Stimulated activated CD4-positive, alpha-beta T cell treated with anti-CD3 and anti-CD28 coated beads, Interleukin-1b, Interleukin-23, amount 100 ng/mL, for 1 hour (primary cell): ENCODE measurements around the gene SERPINE2.
"Not testable (repeated sequence)": the region's sequence is repeated elsewhere in the genome, so short reads cannot be mapped to it uniquely, and the experiment has no call there.

Source experiments
- DNase-seq, 2 donors: peaks; one replicate each; pipeline ENCODE4 v3.0.0-alpha.2; 2020; ENCODE audit warnings: low read depth in 2 of 2

SERPINE2 gene

DNA sequence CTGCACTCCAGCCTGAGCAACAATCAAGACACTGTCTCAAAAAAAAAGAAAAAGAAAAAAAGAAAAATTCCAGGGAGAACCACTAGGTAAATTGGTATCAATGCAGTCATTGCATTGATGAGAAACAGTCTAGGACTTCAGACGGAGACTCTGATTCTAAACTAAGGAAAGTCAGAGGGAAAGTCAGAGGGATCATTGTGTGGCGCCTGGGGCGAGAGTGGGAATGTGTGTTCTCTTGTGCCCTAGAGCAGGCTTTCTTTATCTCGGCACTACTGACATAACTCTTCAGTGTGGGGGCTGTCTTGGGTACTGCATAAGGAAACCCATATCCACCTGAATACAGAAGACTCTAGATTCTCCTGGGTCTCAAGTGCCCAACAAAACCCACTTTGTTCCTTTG is 24.8 kb downstream of the SERPINE2 start:
- no peak for DNase-seq

DNA sequence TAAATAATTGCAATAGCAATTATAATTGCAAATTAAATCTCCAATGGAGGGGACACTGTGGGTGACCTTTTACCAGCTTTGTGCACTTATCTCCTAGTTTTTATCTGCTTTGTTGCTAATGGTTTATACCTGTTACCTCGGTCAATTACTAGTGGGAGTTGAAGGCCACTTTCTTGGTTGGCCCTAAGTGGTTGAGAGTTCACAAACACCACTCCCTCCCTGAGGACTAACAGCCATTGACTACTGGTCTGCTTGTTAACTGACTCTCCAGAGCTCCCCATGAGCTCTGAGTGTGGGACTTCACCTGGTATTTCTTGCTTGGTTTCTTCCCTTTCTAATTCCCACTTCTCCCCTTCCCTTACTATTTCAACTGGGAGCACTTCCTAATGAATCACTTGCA is 27.2 kb downstream of the SERPINE2 start:
- DNase-seq, result no peak

GRCh38 chr2:224009605-224010315 is 29.3 kb downstream of the SERPINE2 start:
- no peak for DNase-seq

DNA sequence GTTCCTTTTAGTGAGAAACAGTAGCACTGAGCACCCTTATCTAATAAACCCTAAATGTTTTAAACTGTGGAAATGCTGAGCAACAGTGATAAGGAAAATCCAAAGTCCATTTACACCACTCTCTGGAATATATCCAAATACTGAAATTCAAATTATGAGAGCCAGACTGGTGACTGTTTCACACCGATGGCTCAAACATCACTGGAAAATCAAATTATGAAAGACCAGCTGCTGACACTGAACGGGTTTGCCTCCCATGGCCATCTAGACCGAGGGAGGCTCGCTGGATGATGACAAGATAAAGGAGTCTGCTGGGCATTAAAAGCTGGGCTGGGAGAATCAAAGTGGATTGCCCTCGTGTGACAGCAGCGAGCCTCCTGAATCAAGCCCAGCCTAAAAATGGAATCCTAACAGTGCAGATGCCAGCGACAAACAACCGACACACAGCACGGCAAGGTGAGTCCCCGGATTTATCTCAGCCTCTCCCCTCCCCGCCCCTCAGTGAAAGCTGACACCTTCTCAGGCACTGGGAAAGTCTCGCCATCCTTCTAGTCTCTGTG is 30.3 kb downstream of the SERPINE2 start:
- no peak for DNase-seq

- DNase-seq, result no peak
Measured at GRCh38 chr2:224004105-224004695, 34.9 kb downstream of the SERPINE2 start.

- DNase-seq, result not testable (repeated sequence)
Measured at GRCh38 chr2:224000662-224001061, 38.4 kb downstream of the SERPINE2 start.

- DNase-seq, result no peak
Measured at GRCh38 chr2:223999862-224000261, 39.2 kb downstream of the SERPINE2 start.

DNA sequence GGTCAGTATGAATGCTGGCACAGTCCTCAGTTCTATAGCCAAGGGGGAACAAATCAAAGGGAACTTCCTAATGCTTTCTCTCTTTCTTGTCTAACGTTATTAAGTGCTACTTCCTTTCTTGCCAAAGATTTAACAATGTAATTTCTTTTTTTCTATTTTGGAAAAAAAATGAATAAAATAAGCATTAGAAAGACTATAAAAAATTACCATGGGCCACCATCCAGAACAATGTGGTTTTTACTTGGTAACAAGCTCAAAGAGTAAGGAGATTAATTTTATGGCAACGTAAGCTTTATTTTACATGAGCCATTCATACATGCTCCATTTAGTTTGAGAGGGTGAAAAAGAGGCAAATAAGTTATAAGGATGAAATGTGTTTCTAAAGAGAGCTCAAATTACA is 40.1 kb downstream of the SERPINE2 start:
- no peak for DNase-seq

DNA sequence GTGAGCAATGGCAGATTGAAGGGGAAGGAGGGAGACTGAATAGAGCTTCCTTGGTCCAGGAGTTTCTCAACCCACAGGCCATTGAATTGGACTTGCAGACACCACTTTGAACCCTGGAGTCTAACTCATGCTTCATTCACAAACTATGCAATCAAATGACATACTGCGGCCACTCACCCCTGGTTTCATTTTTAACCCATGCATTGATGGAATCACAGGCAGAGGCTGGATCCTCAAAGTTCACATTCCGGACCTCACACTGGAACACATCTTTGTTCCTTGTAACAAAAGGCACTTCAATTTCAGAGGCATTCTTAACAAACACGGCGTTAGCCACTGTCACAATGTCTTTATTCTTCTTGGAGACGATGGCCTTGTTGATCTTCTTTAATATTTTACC is 41.1 kb downstream of the SERPINE2 start:
- DNase-seq, result no peak

DNA sequence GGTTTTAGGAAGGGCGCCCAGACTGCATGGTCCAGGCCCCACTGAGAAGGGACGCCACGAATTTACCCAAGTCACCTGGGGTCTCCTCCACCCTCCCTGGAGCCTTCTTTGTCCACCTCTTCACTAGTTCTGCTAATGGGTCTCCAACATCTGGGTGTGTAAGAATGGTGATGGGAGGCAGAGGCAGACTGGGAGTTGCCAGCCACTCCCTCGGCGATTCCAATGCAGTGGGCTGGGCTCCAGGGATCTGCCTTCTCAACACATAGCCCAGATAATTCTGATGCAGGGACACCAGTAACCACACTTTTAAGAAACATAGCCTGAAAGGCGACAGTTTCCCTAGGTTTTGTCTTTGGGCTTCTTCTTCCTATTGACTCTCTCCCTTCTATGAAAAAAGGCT is 42.7 kb downstream of the SERPINE2 start:
- DNase-seq, result no peak

DNA sequence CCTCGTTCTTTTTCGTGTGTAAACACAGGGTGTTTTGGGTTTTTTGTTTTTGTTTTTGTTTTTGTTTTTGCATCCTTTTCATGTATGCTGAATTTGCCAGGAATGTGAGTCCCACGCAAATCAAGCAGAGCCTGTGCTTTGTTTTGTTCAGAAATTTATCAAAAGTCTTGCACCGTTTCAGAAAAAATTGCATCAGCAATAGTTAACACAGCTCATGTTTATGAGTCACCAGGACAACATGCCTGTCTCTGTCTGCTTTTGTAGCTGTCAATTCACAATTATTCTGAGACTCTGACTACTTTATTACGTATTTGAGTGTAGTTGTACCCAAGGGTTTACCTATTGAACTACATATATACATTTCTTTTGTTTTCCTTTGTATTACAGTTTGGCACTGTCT is 43.5 kb downstream of the SERPINE2 start:
- DNase-seq, result no peak

- no peak for DNase-seq
Measured at GRCh38 chr2:223994562-223995162, 44.4 kb downstream of the SERPINE2 start.

- DNase-seq, result peak; percentile 13 to 39
Measured at GRCh38 chr2:223993634-223994232, 45.4 kb downstream of the SERPINE2 start.

DNA sequence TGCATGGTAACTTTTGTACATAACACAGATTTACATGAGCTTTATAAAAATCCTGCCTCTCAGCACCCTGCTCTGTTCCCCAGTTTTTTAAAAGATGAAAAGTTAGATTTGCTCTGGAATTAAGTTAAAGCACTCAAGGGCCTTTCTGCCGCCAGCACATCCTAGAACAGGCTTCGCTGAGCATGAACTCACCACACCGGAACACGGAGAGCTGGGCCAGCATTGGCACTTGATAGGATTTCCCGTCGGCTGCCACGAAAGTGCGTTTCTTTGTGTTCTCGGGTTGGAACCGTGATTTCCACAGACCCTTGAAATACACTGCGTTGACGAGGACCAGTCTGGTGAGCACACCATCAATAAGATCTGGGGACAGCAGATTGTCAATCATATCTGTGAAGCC is 47.5 kb downstream of the SERPINE2 start:
- DNase-seq, result no peak

- DNase-seq, result no peak
Measured at GRCh38 chr2:223989856-223990232, 49.2 kb downstream of the SERPINE2 start.

- DNase-seq, result no peak
Measured at GRCh38 chr2:223989206-223989855, 49.8 kb downstream of the SERPINE2 start.

DNA sequence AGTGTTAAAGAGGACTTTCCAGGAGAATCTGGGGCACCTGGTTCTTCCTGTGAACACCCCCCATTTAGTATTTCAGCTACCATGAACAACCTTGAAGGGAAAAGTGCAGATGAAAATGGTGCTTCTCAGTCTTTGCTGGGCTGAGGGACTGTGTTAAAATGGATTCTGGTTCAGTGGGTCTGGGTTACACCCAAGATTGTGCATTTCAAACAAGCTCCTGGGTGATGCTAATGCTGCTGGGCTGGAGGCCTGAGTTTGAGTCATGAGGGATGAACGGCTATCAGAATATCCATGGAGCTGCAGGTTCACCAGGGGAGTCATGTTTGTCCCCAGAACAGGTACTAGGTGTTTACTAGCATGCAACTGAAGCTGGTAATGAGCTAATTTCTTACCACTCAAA is 57.8 kb downstream of the SERPINE2 start:
- DNase-seq, result no peak

DNA sequence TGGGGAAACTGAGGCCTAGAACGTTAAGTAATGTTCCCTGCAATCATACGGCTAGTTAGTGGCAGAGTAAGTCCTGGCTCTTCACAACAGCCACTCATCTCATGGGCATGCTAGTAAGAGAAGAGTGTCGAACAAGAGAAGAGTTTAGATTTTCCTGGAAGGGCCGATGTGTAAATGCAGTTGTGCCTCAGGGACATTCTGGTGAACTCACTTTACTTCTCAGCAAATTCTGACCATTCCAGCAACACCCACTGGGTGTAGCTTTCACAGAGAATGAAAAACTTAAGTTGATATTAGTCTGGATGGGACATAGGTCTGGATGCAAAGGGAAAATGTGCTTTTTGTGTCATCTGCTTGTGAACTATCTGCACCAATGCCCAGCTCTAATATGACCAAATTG is 58.3 kb downstream of the SERPINE2 start:
- DNase-seq, result no peak

GRCh38 chr2:223980397-223980735 is 58.7 kb downstream of the SERPINE2 start:
- DNase-seq, result no peak

- no peak for DNase-seq
Measured at GRCh38 chr2:223979730-223980396, 59.2 kb downstream of the SERPINE2 start.

GRCh38 chr2:223978451-223978850 is 60.6 kb downstream of the SERPINE2 start:
- no peak for DNase-seq
